GM11168 (cell line): ENCODE results near the gene CLPTM1.
"Not testable (repeated sequence)": the region's sequence is repeated elsewhere in the genome, so short reads cannot be mapped to it uniquely, and the experiment has no call there.

Experiments used
- in situ Hi-C: fragments of 300-500 bp; cut with MboI; formaldehyde crosslinking; loops from one replicate; pipeline ENCODE4 v1.12.0; 2022; ENCODE audit warnings: low sequenced_read_pairs; ENCODE audit not compliant: unreplicated experiment

CLPTM1 gene

DNA sequence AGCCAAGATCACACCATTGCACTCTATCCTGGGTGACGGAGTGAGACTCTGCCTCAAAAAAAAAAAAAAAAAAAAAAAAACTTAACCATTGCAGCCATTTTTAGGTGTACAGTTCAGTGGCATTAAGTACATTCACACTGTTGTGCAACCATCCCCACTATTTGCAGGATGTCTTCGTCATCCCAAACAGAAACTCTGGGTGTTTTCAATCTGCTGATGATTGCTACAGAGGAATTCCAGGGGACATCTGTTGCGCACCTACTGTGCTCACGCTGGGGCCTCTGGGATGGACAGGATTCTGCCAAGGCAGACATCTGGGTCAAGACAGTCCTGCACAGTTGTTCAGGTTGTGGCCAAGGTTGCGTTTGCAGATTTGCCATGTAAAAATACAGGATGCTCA is 15.5 kb upstream of the CLPTM1 start:
- in situ Hi-C loops, result no loop called here

DNA sequence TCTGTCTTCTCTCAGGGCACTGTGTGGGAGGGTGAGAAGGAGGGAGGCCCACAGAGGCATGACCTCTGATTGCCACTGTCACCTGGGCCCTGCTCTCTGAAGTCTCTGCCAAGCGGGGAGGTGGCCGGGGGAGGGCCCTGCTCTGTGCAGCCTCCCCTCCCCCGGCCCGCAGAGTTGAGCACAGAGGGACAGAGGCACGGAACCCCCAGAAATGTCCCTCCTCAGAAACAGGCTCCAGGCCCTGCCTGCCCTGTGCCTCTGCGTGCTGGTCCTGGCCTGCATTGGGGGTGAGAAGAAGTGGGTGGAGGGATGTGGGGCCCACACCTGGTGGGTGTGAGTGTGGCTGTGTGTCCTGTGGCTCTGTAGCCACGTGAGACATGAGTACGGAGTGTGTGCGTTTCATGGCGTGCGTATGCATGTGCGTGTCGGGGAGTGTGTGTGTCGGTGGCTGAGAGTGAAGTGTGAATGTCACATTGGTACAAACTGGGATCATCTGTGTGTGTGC is 13.1 kb upstream of the CLPTM1 start, which contains the start of gene APOC4:
Gene APOC4, plus strand, starts transcription at position 171 of the 505 bp plus-strand sequence. Its CDS starts 41 bp downstream, at position 212.
- in situ Hi-C loops, result no loop called here

DNA sequence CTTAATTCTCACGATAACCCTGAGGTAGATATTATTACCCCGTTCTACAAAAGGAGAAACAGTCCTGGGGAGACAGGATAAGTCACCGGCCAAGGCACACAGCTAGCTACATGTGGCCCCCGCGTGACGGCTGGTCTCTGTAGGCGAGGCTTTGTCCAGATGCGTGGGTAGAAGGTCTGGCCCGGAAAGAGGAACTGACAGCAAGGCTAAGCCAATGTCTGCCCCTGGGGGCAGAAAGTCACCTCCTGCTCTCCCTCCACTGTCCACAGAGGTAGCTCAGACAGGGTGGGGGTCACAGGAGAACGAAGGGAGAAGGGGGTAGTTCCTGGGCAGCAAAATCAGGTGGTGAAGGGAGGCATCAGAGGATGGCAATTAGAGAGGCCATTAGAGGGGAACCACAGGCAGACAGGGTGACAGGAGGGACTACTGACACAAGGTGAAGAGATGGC is 11.4 kb upstream of the CLPTM1 start:
- in situ Hi-C loops, result no loop called here

DNA sequence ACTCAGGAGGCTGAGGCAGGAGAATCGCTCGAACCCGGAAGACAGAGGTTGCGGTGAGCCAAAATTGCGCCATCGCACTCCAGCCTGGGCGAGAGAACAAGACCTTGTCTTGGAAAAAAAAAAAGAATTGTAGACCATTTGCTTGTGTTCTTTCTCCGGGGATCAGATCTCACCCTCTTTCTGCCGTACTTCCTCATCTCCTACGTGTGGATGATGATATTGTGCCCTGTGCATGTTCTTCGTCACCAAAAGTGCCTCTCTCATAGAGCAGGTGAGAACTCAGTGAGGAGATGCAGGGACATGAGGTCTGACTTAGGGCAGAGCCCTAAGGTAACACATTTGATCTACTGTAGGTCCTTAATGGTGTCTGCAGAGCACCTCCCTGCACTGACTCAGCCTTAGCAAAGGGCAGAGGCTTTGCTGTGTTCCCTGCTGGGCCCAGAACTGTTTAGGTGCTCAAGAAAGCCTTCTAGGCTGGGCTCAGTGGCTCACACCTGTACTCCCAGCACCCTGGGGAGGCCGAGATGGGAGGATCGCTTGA is 8.1 kb upstream of the CLPTM1 start:
- in situ Hi-C loops, result loop anchor here (5.0 kb wide), 1 partner anchor 35 kb away; the partner anchor contains the start of gene APOC1

DNA sequence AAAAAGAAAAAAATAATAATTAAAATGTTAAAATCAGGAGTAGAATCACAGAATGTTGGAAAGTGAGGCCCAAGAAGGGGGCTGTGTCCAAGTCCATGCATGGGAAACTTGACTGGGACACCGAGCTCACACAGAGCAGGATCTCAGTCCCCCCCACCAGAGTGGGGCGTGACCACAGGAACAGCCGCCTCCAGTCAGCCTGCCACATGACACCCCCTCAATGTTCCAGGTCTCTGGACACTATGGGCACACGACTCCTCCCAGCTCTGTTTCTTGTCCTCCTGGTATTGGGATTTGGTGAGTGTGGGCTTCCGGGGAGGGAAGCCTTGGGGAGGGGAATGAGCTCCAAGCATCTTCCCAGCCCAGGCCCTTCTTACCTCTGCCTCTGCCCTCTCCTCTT is 6.9 kb upstream of the CLPTM1 start:
- in situ Hi-C loops, result loop anchor here (5.0 kb wide), 1 partner anchor 36 kb away; the partner anchor contains the start of gene APOC1

DNA sequence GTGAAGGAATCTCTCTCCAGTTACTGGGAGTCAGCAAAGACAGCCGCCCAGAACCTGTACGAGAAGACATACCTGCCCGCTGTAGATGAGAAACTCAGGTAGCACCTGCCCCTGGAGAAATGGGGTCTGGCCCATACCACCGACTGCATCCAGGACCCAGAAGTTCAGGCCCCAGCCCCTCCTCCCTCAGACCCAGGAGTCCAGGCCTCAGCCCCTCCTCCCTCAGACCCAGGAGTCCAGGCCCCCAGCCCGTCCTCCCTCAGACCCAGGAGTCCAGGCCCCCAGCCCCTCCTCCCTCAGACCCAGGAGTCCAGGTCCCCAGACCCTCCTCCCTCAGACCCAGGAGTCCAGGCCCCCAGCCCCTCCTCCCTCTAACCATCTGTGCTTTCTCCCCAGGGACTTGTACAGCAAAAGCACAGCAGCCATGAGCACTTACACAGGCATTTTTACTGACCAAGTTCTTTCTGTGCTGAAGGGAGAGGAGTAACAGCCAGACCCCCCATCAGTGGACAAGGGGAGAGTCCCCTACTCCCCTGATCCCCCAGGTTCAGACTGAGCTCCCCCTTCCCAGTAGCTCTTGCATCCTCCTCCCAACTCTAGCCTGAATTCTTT is 6.3 kb upstream of the CLPTM1 start:
- in situ Hi-C loops, result loop anchor here (5.0 kb wide), 1 partner anchor 37 kb away; the partner anchor contains the start of gene APOC1

DNA sequence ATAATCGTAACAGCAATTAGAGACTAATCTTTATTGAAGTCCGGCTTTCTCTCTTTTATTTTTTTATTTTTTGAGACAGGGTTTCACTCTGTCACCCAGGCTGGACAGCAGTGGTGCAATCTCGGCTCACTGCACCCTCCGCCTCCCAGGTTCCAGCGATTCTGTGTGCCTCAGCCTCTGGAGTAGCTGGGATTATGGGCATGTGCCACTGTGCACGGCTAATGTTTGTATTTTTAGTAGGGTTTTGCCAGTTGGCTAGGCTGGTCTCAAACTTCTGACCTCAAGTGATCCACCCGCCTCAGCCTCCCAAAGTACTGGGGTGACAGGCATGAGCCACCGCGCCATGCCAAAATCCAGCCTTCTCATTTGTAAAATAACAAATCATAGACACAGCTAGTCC is 5.6 kb upstream of the CLPTM1 start:
- in situ Hi-C loops, result loop anchor here (5.0 kb wide), 1 partner anchor 37 kb away; the partner anchor contains the start of gene APOC1

DNA sequence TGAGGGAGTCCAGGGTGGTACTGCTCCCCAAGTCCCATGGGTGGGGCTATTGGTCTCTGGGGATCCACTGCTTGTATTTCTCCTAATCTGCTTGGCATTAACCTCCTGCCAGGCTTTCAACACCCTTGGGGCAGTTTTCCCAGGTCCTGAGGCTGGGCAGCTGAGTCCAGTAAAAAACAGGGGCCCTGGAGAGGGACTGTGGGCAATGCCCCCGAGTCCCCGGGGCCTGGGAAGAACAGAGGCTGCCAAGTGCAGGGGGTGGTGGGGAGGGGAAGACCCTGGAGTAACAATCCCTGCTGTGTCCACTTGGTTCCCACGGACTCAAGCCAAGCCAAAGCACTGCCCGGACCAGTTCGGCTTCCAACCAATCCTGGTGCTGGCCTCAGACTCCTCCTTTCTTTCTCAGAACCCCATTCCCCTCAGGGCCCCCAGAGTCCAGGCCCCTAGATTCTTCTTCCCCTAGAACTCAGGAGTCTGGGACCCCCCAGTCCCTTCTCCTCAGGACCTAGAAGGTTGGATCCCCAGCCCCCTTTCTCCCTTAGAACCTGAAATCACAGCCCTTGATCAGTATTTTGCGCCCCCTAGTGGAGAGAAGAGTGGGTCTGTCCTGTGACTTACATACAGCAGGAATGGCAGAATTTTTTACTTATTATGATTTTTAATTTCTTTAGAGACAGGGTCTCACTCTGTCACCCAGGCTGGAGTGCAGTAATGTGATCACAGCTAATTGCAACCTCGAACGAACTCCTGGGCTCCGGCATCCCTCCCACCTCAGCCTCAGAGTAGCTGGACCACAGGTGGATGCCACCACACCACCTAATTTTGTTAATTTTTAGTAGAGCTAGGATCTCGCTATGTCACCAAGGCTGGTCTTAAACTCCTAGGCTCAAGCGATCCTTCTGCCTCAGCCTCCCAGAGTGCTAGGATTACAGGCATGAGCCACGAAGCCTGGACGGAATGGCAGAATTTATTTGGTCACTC is 3.7 kb upstream of the CLPTM1 start:
- in situ Hi-C loops, result no loop called here

DNA sequence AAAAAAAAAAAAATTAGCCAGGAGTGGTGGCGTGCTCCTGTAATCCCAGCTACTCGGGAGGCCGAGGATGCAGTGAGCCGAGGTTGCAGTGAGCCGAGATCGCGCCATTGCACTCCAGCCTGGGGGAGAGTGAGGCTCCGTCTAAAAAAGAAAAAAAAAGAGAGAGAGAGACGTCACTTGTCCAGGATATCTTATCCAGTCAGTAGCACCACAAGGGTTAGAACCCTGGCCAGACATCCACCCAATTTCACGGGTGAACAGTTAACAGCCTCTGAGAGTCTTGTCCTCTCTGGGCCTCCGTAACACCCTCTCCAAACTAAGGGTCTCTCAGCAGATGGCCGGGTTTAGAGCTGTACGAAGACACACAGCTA is 917 bp upstream of the CLPTM1 start:
- in situ Hi-C loops, result no loop called here

DNA sequence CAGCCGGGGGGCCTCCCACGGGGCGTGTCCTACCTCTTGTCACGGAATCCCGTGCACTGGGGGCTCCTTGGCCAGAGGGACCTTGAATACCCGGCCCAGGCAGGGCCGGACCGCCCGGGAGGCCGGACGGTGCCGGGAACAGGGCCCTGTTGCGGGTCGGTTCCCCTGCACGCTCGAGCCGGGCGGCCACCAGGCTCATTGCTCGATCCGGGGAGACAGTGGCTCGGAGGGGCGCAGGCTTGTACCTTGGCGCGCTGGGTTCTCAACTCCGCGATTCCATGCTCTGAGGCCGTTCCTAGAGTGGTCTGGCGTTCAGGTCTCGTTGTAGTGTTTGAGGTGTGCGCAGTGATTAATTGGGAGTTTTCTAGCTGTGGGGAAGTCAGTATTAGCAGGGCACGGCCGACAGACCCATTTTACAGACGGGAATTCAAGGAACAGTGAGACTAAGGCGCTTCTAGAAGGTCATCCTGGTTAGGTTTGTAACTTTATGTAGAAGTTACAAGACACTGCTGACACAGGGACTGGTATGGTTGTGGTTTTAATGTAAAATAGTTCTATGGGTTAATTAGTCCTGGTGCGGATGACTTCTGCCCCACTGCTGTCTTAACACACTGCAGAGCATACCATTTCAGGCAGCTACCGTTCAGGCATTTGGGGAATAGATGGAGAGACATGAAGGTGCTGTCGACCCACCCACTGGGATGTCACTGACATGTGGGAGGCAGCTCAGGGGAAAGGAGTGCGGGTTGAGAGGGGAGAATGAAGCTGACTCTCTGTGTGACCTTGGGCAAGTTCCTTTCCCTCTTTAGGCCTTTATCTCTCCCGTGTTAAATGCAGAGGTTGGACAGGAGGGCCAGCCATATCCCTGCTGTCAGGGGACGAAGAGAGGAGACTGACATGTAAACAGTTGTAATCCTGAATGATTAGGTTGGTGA is 592 bp downstream of the CLPTM1 start:
- in situ Hi-C loops, result no loop called here

DNA sequence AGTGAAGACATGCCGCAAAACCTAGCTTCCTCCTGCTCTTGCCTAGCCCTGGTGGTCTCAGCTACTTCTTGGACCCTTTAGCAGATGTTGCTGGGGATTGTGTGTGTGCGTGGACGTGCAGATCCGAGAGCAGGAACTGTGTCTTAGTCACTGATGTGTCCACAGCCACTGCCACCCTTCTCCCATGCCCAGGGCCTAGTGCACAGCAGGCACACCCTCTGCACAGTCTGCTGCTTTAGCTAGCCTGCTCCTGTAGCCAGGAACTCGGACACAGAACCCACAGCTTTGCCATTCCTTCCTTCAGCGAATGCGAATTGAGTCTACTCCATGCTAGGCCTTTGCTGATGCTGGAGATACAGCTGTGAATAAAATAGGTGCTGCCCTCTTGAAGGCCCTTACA is 2.3 kb downstream of the CLPTM1 start:
- in situ Hi-C loops, result no loop called here

DNA sequence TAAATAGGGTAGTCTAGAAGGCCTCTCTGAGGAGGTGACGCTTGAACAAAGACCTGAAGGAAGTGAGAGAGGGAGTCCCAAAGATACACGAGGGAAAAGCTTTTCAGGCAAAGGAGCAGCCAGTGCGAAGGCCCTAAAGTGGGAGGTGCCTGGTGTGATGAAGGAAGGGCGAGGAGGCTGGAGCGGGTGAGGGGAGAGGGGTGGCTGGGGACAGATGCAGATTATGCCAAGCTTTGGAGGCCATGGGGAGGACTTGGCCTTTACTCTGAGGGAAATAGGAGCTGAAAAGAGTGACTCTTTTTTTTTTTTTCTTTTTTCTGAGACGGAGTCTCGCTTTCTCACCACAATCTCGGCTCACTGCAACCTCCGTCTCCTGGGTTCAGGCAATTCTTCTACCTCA is 2.9 kb downstream of the CLPTM1 start:
- in situ Hi-C loops, result no loop called here

DNA sequence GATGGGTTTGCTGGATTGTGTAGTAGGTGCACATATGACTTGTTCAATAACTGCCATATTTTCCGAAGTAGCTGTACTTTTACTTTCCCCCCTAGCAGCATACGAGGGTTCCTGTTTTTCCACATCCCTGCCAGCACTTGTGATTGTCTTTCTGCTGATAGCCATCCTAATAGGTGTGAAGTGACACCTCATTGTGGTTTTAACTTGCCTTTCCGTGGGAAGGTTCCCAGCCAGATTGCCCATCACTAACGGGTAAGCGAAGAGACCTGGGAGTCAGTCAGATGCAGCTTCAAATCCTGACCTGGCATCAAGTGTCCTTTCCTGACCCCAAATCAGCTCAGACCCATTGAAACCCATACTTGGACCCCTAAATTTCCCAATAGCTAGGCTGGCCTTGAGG is 4.5 kb downstream of the CLPTM1 start:
- in situ Hi-C loops, result no loop called here

DNA sequence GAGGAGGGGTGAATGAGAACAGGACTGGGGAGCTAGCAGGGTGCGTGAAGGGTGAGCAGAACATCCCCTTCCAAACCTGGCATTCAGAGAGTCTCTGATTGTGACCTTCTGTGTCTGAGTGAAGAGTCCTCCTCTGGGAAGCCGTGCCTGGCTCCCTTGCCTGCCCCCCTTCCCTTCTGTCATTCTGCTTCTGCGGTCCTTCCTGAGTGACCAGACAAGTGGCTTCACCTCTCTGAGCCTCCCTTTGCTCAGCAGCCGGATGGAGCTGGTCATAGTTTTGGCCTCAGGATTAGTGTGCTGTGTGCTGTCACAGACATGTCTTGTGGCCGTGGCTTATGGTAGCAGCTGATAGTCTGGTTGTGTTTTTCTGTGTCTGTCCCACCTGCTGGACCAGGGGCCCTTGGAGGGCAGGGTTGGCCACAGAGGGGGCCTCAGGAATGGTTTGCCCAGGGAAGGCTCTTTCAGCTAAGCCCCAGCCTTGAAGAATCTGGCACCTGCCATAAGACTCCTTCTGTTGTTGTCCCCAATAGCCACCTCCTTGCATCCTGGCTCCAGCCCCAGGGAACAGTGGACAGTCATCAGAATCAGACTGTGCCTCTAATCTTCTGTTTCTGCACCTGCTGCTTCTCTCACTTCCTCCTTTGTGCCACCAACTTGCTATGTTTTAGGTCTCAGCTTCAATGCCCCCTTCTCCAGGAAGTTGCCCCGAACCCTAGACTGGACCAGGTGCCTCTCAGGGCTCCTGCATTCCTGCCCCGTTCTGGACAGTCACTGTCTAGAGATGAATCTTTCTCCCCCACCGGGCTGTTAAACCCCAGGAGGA is 5.9 kb downstream of the CLPTM1 start:
- in situ Hi-C loops, result no loop called here

DNA sequence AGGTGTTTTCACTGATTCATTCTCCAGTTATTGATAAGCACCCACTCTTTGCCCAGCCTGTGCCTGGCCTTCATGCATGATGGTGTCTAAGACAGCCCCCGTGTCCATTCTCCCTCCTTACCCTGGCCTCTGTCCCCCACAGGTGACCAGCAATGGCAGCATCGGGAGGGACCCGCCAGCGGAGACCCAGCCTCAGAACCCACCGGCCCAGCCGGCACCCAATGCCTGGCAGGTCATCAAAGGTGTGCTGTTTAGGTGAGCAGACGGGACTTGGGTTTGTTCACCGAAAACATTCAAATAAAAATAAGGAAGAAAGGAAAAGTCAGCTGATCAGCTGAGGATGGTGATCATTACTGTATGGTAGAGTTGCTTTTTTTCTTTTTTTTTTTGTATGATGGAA is 6.6 kb downstream of the CLPTM1 start:
- in situ Hi-C loops, result no loop called here

DNA sequence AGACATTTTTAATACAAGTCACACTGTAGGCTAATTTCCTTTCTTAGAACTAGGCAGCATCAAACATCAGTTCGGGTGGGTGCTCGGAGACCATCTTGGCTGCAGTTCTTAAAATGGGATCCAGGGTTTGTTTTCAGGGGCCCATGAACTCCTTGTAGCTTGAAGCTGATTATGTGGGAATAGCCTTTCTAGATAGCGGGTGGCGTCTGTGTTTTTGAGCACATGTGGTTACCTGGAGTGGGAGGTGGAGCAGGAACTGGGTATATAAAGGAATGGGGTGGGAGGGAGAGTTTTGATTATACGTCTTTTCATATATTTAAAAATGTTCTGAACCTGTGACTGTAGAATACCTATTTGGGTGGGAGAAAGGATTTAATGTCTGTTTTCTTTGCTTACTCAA is 12.9 kb downstream of the CLPTM1 start:
- in situ Hi-C loops, result no loop called here

DNA sequence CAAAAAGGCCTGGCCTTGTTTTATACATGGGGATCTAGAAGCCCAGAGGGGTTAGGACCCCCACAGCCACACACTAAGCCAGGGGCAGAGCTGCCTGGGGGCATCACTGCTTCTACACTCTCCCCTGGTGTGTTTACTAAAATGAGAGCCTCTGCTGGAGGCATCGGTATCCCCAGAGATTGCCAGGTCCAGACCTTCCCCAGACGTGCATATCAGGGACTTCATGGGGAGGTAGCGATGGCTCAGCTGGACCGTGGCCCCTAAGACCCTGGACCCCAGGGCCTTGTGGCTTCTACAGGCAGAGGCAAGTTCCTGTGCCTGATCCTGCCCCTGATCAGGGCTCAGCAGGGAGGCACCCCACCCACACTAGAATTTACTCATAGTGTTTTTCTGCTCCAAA is 13.5 kb downstream of the CLPTM1 start:
- in situ Hi-C loops, result no loop called here

DNA sequence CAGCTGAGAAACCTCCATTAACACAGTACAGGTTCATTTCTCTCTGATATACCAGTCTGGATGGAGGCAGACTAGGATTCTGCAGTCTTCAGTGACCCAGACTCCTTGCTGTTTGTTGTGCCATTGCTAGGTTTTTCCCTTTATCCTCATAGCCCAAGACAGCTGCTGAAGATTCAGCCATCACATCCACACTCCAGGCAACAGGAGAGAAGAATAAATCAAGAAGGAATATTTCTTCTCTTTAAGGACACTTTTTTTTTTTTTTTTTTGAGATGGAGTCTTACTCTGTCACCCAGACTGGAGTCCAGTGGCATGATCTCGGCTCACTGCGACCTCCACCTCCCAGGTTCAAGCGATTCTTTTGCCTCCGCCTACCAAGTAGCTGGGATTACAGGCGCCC is 14.3 kb downstream of the CLPTM1 start:
- in situ Hi-C loops, result no loop called here

DNA sequence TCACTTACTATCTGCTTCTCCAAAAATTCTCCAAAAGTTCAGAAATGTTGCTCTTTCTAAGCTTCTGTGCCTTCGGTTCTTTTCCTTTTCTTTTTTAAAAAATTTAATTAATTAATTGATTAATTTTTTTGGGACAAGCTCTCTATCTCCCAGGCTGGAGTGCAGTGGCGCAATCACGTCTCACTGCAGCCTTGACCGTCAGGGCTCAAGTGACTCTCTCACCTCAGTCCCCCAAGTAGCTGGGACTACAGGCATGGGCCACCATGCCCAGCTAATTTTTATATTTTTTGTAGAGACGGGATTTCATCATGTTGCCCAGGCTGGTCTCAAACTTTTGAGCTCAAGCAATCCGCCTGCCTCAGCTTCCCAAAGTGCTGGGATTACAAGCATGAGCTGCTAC is 16.3 kb downstream of the CLPTM1 start:
- in situ Hi-C loops, result not testable (repeated sequence)
